Measurements from ENCODE around the gene POLDIP2.

GRCh38 chr17:28317099-28317965, 40.0 kb downstream of the POLDIP2 start:
- TF ChIP-seq CTCF (IDR thresholded peaks at IDR 0.05) (no peak), POLR2A (IDR thresholded peaks at IDR 0.05) (no peak), POLR2AphosphoS5 (IDR thresholded peaks at IDR 0.05) (no peak), EP300 (IDR thresholded peaks at IDR 0.05; ENCODE audit: low read depth) (no peak)
